H1 (cell line): ENCODE data around the gene ZKSCAN1. TPM values are rescaled to one million over a fixed set of nuclear protein-coding genes. Genes with fewer than 3 reads are reported as not detected.
A peak's percentile ranks its signal among the peaks of the same experiment; 100 is the strongest.

Experiments used
- CTCF ChIA-PET: fragments of 300-600 bp; sonication (Branson Sonifier 250); formaldehyde crosslinking; loops from one replicate; lab custom pipeline; 2021; ENCODE audit not compliant: partially characterized antibody; lab: Charles Lee
- POLR2A ChIA-PET: fragments of 300-600 bp; sonication (Branson Sonifier 250); formaldehyde crosslinking; loops from one replicate; lab custom pipeline; 2021; ENCODE audit warnings: inconsistent platforms; ENCODE audit not compliant: partially characterized antibody; lab: Charles Lee
- DNase-seq, 2 experiments: peaks; one replicate each; pipeline versions ENCODE4 v3.0.0 to v3.0.0-alpha.2; 2010 to 2022; ENCODE audit warnings: low spot score in 2 of 2, low read depth in 1 of 2, mixed read lengths in 1 of 2
- FAIRE-seq: peaks from 2 replicates; lab custom pipeline; 2011; peaks lifted over from hg19 to GRCh38; lab: Jason Lieb, UNC
- H2AFZ ChIP-seq: 2 replicates; pipeline ENCODE4 v1.8.1; 2012; ENCODE audit warnings: low read length, inconsistent platforms
- H2AK5ac ChIP-seq: 2 replicates; pipeline ENCODE4 v1.6.1; 2013; ENCODE audit warnings: low read depth, low read length
- H2BK120ac ChIP-seq: replicated peaks from 2 replicates; pipeline ENCODE3; 2013; ENCODE audit warnings: low read depth, low read length, inconsistent platforms
- H2BK12ac ChIP-seq: 2 replicates; pipeline ENCODE4 v1.6.1; 2013; ENCODE audit warnings: low read depth, low read length
- H2BK15ac ChIP-seq: 2 replicates; pipeline ENCODE4 v1.6.1; 2013; ENCODE audit warnings: low read length
- H2BK20ac ChIP-seq: 2 replicates; pipeline ENCODE4 v1.6.1; 2013; ENCODE audit warnings: low read length
- H2BK5ac ChIP-seq: 2 replicates; pipeline ENCODE4 v1.6.1; 2013; ENCODE audit warnings: low read depth, low read length
- H3K14ac ChIP-seq: 2 replicates; pipeline ENCODE4 v1.6.1; 2013; ENCODE audit warnings: inconsistent platforms; ENCODE audit not compliant: insufficient read length
- H3K18ac ChIP-seq: 2 replicates; pipeline ENCODE4 v1.6.1; 2013; ENCODE audit warnings: low read length; ENCODE audit errors: extremely low read depth
- H3K23ac ChIP-seq: 2 replicates; pipeline ENCODE4 v1.6.1; 2013; ENCODE audit warnings: inconsistent platforms; ENCODE audit not compliant: insufficient read length
- H3K23me2 ChIP-seq: 2 replicates; pipeline ENCODE4 v1.6.1; 2013; ENCODE audit warnings: low read depth, low read length
- H3K27ac ChIP-seq: 2 replicates; pipeline ENCODE4 v1.6.1; 2011; ENCODE audit warnings: low read depth, low read length, inconsistent platforms
- H3K27me3 ChIP-seq, 4 experiments: replicated peaks in 1 of 4; 1 replicate in 1 of 4; 2 replicates in 3 of 4; pipeline versions ENCODE4 v1.6.1 to v1.8.1; 2011 to 2013; ENCODE audit warnings: low read length in 3 of 4, mild to moderate bottlenecking in 3 of 4, inconsistent platforms in 2 of 4, mixed read lengths in 2 of 4, moderate library complexity in 1 of 4; ENCODE audit not compliant: control insufficient read depth in 3 of 4, insufficient read depth in 3 of 4; ENCODE audit errors: extremely low read depth in 1 of 4
- H3K36me3 ChIP-seq, 4 experiments: 2 replicates each; pipeline versions ENCODE4 v1.6.1 to v1.8.1; 2011 to 2013; ENCODE audit warnings: mild to moderate bottlenecking in 4 of 4, low read length in 3 of 4, moderate library complexity in 2 of 4, control low read depth in 1 of 4, inconsistent platforms in 1 of 4; ENCODE audit not compliant: insufficient read depth in 4 of 4, control insufficient read depth in 2 of 4
- H3K4ac ChIP-seq: replicated peaks from 2 replicates; pipeline ENCODE3; 2013; ENCODE audit warnings: low read length, low read depth, mixed read lengths, inconsistent platforms; ENCODE audit not compliant: insufficient read length
- H3K4me1 ChIP-seq, 4 experiments: replicated peaks in 1 of 4; 1 replicate in 1 of 4; 2 replicates in 3 of 4; pipeline versions ENCODE4 v1.6.1 to v1.8.1; 2011 to 2013; ENCODE audit warnings: low read length in 3 of 4, inconsistent platforms in 2 of 4, mixed read lengths in 1 of 4; ENCODE audit not compliant: insufficient read depth in 4 of 4, control insufficient read depth in 3 of 4
- H3K4me2 ChIP-seq, 2 experiments: 2 replicates each; pipeline versions ENCODE4 v1.6.1 to v1.8.1; 2011 to 2013; ENCODE audit warnings: low read depth in 2 of 2, low read length in 2 of 2, control low read depth in 1 of 2, inconsistent platforms in 1 of 2, mild to moderate bottlenecking in 1 of 2; ENCODE audit not compliant: insufficient read depth in 1 of 2
- H3K4me3 ChIP-seq, 4 experiments: fragments of 200-600, 300-600 bp in 1 of 4; sonication (generic), shearing (Covaris generic), sonication (Bioruptor Twin) in 1 of 4; 2 replicates each; pipeline versions ENCODE4 v1.5.1 to v1.8.1; 2011 to 2016; ENCODE audit warnings: low read length in 4 of 4, low read depth in 3 of 4, control low read depth in 2 of 4, inconsistent platforms in 2 of 4, mild to moderate bottlenecking in 2 of 4, mixed read lengths in 1 of 4, moderate library complexity in 1 of 4; ENCODE audit not compliant: insufficient read depth in 2 of 4; ENCODE audit errors: extremely low read depth in 1 of 4
- H3K56ac ChIP-seq: replicated peaks from 2 replicates; pipeline ENCODE3; 2013; ENCODE audit warnings: low read depth, mild to moderate bottlenecking, mixed read lengths, low read length, inconsistent platforms; ENCODE audit not compliant: insufficient read length
- H3K79me1 ChIP-seq: 2 replicates; pipeline ENCODE4 v1.6.1; 2013; ENCODE audit warnings: low read depth, low read length, control low read depth
- H3K79me2 ChIP-seq, 2 experiments: 2 replicates each; pipeline versions ENCODE4 v1.6.1 to v1.8.1; 2012 to 2013; ENCODE audit warnings: low read length in 2 of 2, mild to moderate bottlenecking in 2 of 2, inconsistent platforms in 1 of 2; ENCODE audit not compliant: insufficient read depth in 2 of 2, control insufficient read depth in 1 of 2
- H3K9ac ChIP-seq, 4 experiments: replicated peaks in 1 of 4; 1 replicate in 1 of 4; 2 replicates in 3 of 4; pipeline versions ENCODE4 v1.6.1 to v1.8.1; 2011 to 2013; ENCODE audit warnings: low read depth in 3 of 4, low read length in 3 of 4, control low read depth in 2 of 4, mild to moderate bottlenecking in 2 of 4, moderate library complexity in 2 of 4, inconsistent platforms in 1 of 4; ENCODE audit errors: extremely low read depth in 1 of 4
- H3K9me3 ChIP-seq, 2 experiments: 2 replicates each; pipeline versions ENCODE4 v1.6.1 to v1.8.1; 2012 to 2013; ENCODE audit warnings: mild to moderate bottlenecking in 2 of 2, moderate library complexity in 2 of 2, control low read depth in 1 of 2, inconsistent platforms in 1 of 2, low read depth in 1 of 2, low read length in 1 of 2, mixed read lengths in 1 of 2; ENCODE audit not compliant: insufficient read depth in 2 of 2
- H4K20me1 ChIP-seq, 2 experiments: replicated peaks in 1 of 2; 2 replicates each; pipeline versions ENCODE3 to v1.8.1; 2011 to 2013; ENCODE audit warnings: inconsistent platforms in 2 of 2, low read length in 2 of 2, mild to moderate bottlenecking in 1 of 2; ENCODE audit not compliant: insufficient read depth in 2 of 2, control insufficient read depth in 1 of 2
- H4K5ac ChIP-seq: 2 replicates; pipeline ENCODE4 v1.6.1; 2013; ENCODE audit warnings: low read length, low read depth, mixed read lengths, inconsistent platforms; ENCODE audit not compliant: insufficient read length
- H4K8ac ChIP-seq: 2 replicates; pipeline ENCODE4 v1.8.0; 2013; ENCODE audit warnings: mild to moderate bottlenecking, moderate library complexity, low read length, inconsistent platforms; ENCODE audit not compliant: insufficient read depth; ENCODE audit errors: extremely low read depth
- H4K91ac ChIP-seq: replicated peaks from 2 replicates; pipeline ENCODE3; 2013; ENCODE audit warnings: low read length, mixed read lengths, inconsistent platforms; ENCODE audit not compliant: insufficient read length
- EP300 ChIP-seq, 2 experiments: IDR thresholded peaks; 1 replicate in 1 of 2; 2 replicates in 1 of 2; pipeline ENCODE4 v1.6.1; 2011 to 2012; ENCODE audit warnings: low read depth in 2 of 2, low read length in 2 of 2, mild to moderate bottlenecking in 2 of 2, borderline replicate concordance in 1 of 2, inconsistent platforms in 1 of 2, moderate library complexity in 1 of 2
- JUN ChIP-seq: IDR thresholded peaks from 2 replicates; pipeline ENCODE4 v1.6.1; 2011; ENCODE audit warnings: low read depth, mild to moderate bottlenecking, improper control_type of control experiment, low read length
- POLR2A ChIP-seq, 2 experiments: IDR thresholded peaks; 1 replicate in 1 of 2; 2 replicates in 1 of 2; pipeline ENCODE4 v1.6.1; 2011; ENCODE audit warnings: low read depth in 2 of 2, low read length in 2 of 2, mild to moderate bottlenecking in 2 of 2; ENCODE audit errors: control extremely low read depth in 1 of 2
- POLR2AphosphoS5 ChIP-seq: IDR thresholded peaks from 2 replicates; pipeline ENCODE4 v1.6.1; 2011; ENCODE audit warnings: low read depth, low read length
- WGBS, 2 experiments: shearing (Covaris generic) in 1 of 2; methylation state at CpG; one replicate each; pipeline versions ENCODE4 v1.1.6 to v1.1.7; 2013 to 2015; ENCODE audit warnings: low lambda C conversion rate in 2 of 2, mixed read lengths in 2 of 2, inconsistent platforms in 1 of 2, low coverage in 1 of 2, missing lambda C conversion rate in 1 of 2; ENCODE audit not compliant: insufficient replicate concordance in 2 of 2, insufficient coverage in 1 of 2, insufficient read length in 1 of 2; ENCODE audit errors: extremely low coverage in 1 of 2, missing lambda C conversion rate in 1 of 2; 5-methylcytosine and 5-hydroxymethylcytosine counted together
- polyA plus RNA-seq, 7 experiments: library from polyadenylated mRNA; depleted of rRNA in 3 of 7; stranded (reverse) in 5 of 7; unstranded in 2 of 7; fragments of >200 nt in 5 of 7; fragments of 200-250 nt in 2 of 7; gene quantifications; 1 replicate in 5 of 7; 2 replicates in 1 of 7; 4 replicates in 1 of 7; pipeline versions ENCODE4 v1.2.1 to v1.2.3, GENCODE V29; 2011 to 2013; ENCODE audit warnings: missing spikeins in 2 of 7, mixed read lengths in 2 of 7
- total RNA-seq: library from RNA; stranded (reverse); fragmentation: NEBNext Ultra II Directional; extraction: Animal tissue kit (Norgen Biotek cat#: 25700); gene quantifications from 2 replicates; pipeline ENCODE4 v1.2.1, GENCODE V29; 2021

The ZKSCAN1 gene
- total and polyA plus RNA-seq, 2 of the 8 experiments (the other 6 are each of a cell fraction or from before 2014, with no cell fraction given) = 8.2 to 40.6 TPM

DNA sequence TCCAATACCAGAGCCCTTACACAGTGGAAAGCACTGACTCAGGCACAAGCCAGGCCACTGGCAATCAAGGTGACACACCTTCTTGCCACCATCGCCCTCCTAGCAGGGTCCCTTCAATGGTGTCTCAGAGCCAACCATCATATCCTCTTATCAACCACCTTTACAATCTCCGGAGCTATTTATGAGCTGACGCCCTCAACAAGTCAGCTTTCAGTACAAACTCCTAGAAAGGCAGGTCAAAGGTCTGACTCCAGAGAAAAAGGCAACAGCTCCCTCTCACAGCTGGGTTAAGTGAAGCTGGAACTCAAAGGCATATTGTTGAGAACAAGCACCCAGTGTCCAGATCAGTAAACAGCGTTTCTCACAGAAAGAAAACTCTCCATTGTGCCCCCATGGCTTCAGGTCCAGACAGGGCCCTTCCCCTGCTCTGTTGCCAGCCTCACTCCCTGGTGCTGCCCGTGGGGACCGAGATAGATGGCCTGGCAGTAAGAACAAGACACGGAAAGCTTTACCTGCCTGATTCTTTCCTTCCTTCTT lies 63.7 kb downstream of the ZKSCAN1 start:
- no peak overlapping the region; a peak in 1 of 4 replicates for H3K4me2 ChIP-seq
- no peak overlapping the region; the same call in 1 of the 2 replicates for H2AK5ac ChIP-seq
- ChIA-PET CTCF (interaction anchor here (0.8 to 1.3 kb wide), 3 partner anchors 10 to 57 kb away, joined by 3 read pairs; no protein-coding TSS in a partner anchor), POLR2A (interaction anchor here (0.6 to 19.6 kb wide), 6 partner anchors 9 to 707 kb away, joined by 3 to 722 read pairs (median 116); partner anchors contain the start of genes AP4M1, MCM7 and ZSCAN21)
- no peak overlapping the region for H3K27ac ChIP-seq
- peaks cover 0 to 9% (median 4%) of the 10 kb centered on the region in 4 experiments; a peak in 3 of 7 replicates for H3K4me1 ChIP-seq
- DNase-seq = no peak
- H2BK5ac ChIP-seq = no peak overlapping the region
- H4K20me1 ChIP-seq = peaks cover 1 to 3% of the 10 kb centered on the region in 2 experiments
- H2BK20ac ChIP-seq = no peak overlapping the region
- H4K91ac ChIP-seq = no peak overlapping the region
- H3K9ac ChIP-seq = no peak overlapping the region
- no peak overlapping the region for H3K23ac ChIP-seq
- no peak overlapping the region for H4K8ac ChIP-seq
- H3K9me3 ChIP-seq = peaks cover 20 to 24% of the 10 kb centered on the region in 2 experiments
- no peak overlapping the region for H3K14ac ChIP-seq
- H3K23me2 ChIP-seq = peaks cover 6% of the 10 kb centered on the region; the same call in 1 of the 2 replicates
- no peaks in the 10 kb centered on the region; a peak in 1 of 7 replicates for H3K27me3 ChIP-seq
- no peak overlapping the region for H2BK12ac ChIP-seq
- no peak overlapping the region for H2AFZ ChIP-seq
- TF ChIP-seq EP300 (IDR thresholded peaks at IDR 0.05; ENCODE audit: borderline replicate concordance in 1 of 2, low read depth in 2 of 2, low read length in 2 of 2) = no peak
- TF ChIP-seq POLR2AphosphoS5 = peak; percentile 25
- TF ChIP-seq POLR2A (IDR thresholded peaks at IDR 0.05; ENCODE audit: control extremely low read depth in 1 of 2, low read depth in 2 of 2, low read length in 2 of 2) = peak in 1 of 2 experiments; percentile 16; a peak in 1 of 3 replicates
- no peak for TF ChIP-seq JUN
- H3K18ac ChIP-seq = no peak overlapping the region
- no peak overlapping the region for H2BK120ac ChIP-seq
- peaks cover 38 to 60% (median 50%) of the 10 kb centered on the region in 4 experiments for H3K36me3 ChIP-seq
- no peak for FAIRE-seq
- peaks cover 4% of the 10 kb centered on the region for H3K79me1 ChIP-seq
- no peak overlapping the region for H4K5ac ChIP-seq
- WGBS, 2 experiments = 87% methylated on average over 7 of the region's 7 CpGs; no CpG with 5 or more reads in 1 of the 2 experiments
- H3K4me3 ChIP-seq = no peak overlapping the region
- H3K79me2 ChIP-seq = peaks cover 32 to 52% of the 10 kb centered on the region in 2 experiments
- H3K56ac ChIP-seq = no peak overlapping the region
- H2BK15ac ChIP-seq = no peak overlapping the region
- H3K4ac ChIP-seq = no peak overlapping the region
